SU-DHL-6 (cell line): ENCODE measurements around the gene TNFRSF4.

ENCODE experiments used
- CTCF ChIP-seq: fragments of 200-600 bp; sonication (generic); IDR thresholded peaks from one replicate; pipeline ENCODE4 v1.5.1; 2017; ENCODE audit warnings: antibody characterized with exemption, mild to moderate bottlenecking, low read length, moderate library complexity; ENCODE audit not compliant: insufficient read depth, poor library complexity, severe bottlenecking
- EZH2phosphoT487 ChIP-seq: fragments of 200-600 bp; sonication (generic), shearing (Covaris generic); conservative IDR thresholded peaks from 2 replicates; pipeline ENCODE4 v1.6.1; 2018; ENCODE audit warnings: mild to moderate bottlenecking, antibody characterized with exemption, low read length, moderate library complexity, mixed read lengths

GRCh38 chr1:1197188-1197500 lies 16.8 kb downstream of the TNFRSF4 start:
- TF ChIP-seq CTCF (no peak), EZH2phosphoT487 (no peak)
